Prostate gland (tissue), 2 donors: ENCODE data around the gene PLVAP. TPM values are rescaled to one million over a fixed set of nuclear protein-coding genes. Genes with fewer than 3 reads are reported as not detected.

Source experiments
- DNase-seq: peaks from one replicate; pipeline ENCODE4 v3.0.0-alpha.2; 2019; ENCODE audit warnings: low spot score
- H3K27ac ChIP-seq, 2 donors: fragments of 200-600 bp; sonication (generic); 2 replicates each; pipeline ENCODE4 v1.5.1; 2017 to 2019
- H3K27me3 ChIP-seq: fragments of 200-600 bp; sonication (generic); replicated peaks from 2 replicates; pipeline ENCODE4 v1.5.1; 2019; ENCODE audit not compliant: insufficient read depth
- H3K36me3 ChIP-seq, 2 donors: fragments of 200-600 bp; sonication (generic); 1 replicate in 1 of 2; 2 replicates in 1 of 2; pipeline versions ENCODE4 v1.5.1 to v1.8.1; 2017 to 2019
- H3K4me1 ChIP-seq: fragments of 200-600 bp; sonication (generic); replicated peaks from 2 replicates; pipeline ENCODE4 v1.5.1; 2019
- H3K4me3 ChIP-seq, 2 donors: fragments of 200-600 bp; sonication (generic); 2 replicates each; pipeline ENCODE4 v1.5.1; 2017 to 2019
- H3K9me3 ChIP-seq: fragments of 200-600 bp; sonication (generic); 2 replicates; pipeline ENCODE4 v1.5.1; 2017
- POLR2A ChIP-seq: fragments of 450-650 bp; IDR thresholded peaks from one replicate; pipeline ENCODE4 v1.6.1; 2016; ENCODE audit warnings: antibody characterized with exemption, mild to moderate bottlenecking
- POLR2AphosphoS5 ChIP-seq: sonication (generic); formaldehyde crosslinking; IDR thresholded peaks from one replicate; pipeline ENCODE4 v1.6.1; 2017; ENCODE audit warnings: antibody characterized with exemption
- WGBS: methylation state at CpG from one replicate; pipeline ENCODE4 v1.1.5; 2018; 5-methylcytosine and 5-hydroxymethylcytosine counted together
- intact Hi-C: fragments of 100-400 bp; cut with DNase I; formaldehyde crosslinking; loops from one replicate; pipeline ENCODE4 v1.14.2; 2022
- total RNA-seq, 2 donors: library from RNA; depleted of rRNA; stranded (reverse); fragments of >200 nt; gene quantifications; one replicate each; pipeline ENCODE4 v1.1.0, GENCODE V29; 2016
- TF ChIP-seq, protein P1 (sequence below), 4 experiments: fragments of 200-600 bp in 2 of 4; fragments of 450-650 bp in 2 of 4; sonication (generic) in 2 of 4; IDR thresholded peaks; 1 replicate in 3 of 4; 2 replicates in 1 of 4; pipeline ENCODE4 v1.5.1; 2016 to 2019; ENCODE audit warnings: antibody characterized with exemption in 4 of 4, mild to moderate bottlenecking in 2 of 4, moderate library complexity in 2 of 4

Gene PLVAP
- total RNA-seq, 2 donors from 2014 or later = 33.5 to 35.4 TPM

DNA sequence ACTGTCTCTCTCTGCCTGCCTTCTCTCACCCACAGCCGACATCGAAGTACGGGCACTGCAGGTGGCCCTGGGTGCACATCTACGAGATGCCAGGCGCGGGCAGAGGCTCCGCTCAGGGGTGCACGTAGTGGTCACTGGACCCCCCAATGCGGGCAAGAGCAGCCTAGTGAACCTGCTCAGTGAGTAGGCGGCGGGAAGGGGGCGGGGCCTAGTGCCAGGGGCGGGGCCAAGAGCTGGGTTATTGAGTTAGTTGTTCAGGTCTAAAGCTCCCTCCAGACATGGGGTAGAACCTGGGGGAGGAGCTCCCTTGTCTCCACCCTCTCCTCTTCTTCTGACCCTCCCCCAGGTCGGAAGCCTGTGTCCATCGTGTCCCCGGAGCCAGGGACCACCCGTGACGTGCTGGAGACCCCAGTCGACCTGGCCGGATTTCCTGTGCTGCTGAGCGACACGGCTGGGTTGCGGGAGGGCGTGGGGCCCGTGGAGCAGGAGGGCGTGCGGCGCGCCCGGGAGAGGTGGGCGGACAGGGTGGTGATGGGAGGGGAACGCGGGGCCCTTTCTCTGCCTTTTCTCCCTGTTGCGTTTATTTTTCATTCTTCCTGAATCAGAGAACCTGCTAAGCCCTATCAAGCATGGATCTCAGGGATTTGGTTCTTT is 37.9 kb downstream of the PLVAP start:
- 89% methylated on average over 34 of the region's 34 CpGs for WGBS
- Histone ChIP-seq H3K4me1 (peaks cover 4% of the 10 kb centered on the region), H3K27me3 (no peaks in the 10 kb centered on the region), H3K9me3 (no peaks in the 10 kb centered on the region), H3K4me3 (no peak overlapping the region), H3K27ac (no peak overlapping the region), H3K36me3 (no peaks in the 10 kb centered on the region)
- intact Hi-C loops = no loop called here
- DNase-seq = no peak
- TF ChIP-seq, protein P1, sequence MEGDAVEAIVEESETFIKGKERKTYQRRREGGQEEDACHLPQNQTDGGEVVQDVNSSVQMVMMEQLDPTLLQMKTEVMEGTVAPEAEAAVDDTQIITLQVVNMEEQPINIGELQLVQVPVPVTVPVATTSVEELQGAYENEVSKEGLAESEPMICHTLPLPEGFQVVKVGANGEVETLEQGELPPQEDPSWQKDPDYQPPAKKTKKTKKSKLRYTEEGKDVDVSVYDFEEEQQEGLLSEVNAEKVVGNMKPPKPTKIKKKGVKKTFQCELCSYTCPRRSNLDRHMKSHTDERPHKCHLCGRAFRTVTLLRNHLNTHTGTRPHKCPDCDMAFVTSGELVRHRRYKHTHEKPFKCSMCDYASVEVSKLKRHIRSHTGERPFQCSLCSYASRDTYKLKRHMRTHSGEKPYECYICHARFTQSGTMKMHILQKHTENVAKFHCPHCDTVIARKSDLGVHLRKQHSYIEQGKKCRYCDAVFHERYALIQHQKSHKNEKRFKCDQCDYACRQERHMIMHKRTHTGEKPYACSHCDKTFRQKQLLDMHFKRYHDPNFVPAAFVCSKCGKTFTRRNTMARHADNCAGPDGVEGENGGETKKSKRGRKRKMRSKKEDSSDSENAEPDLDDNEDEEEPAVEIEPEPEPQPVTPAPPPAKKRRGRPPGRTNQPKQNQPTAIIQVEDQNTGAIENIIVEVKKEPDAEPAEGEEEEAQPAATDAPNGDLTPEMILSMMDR (IDR thresholded peaks at IDR 0.05) = no peak
- no peak for TF ChIP-seq POLR2A
- no peak for TF ChIP-seq POLR2AphosphoS5

DNA sequence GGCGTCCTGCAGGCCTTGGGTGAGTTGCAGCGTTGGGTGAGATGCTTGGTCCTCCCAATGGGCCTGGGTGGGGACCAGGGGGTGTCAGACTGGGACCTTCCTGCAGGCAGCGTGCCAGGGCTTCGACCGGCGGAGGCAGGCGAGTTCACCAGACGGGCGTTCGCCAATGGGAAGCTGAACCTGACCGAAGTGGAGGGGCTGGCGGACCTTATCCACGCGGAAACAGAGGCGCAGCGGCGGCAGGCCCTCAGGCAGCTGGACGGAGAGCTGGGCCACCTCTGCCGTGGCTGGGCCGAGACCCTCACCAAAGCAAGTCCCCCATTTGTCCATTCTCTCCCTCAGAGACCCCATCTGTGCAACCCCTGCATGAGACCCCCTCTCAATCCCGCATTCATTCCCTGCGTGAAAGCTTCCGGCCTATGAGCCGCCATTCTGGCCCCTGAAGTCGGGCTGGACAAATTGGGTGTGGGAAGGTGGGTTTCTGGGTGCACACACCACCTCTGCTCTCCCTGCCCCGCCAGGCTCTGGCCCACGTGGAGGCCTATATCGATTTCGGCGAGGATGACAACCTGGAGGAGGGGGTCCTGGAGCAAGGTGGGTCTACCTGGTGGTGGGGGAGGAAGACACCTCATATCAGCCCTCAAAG is 38.6 kb downstream of the PLVAP start:
- TF ChIP-seq POLR2AphosphoS5 = no peak
- no peak for TF ChIP-seq POLR2A
- TF ChIP-seq, protein P1 (IDR thresholded peaks at IDR 0.05) = no peak
- Histone ChIP-seq H3K4me1 (peaks cover 4% of the 10 kb centered on the region), H3K27ac (no peak overlapping the region), H3K4me3 (peak overlapping the region; percentile 64 to 66), H3K9me3 (no peaks in the 10 kb centered on the region), H3K27me3 (no peaks in the 10 kb centered on the region), H3K36me3 (no peaks in the 10 kb centered on the region)
- 84% methylated on average over 30 of the region's 30 CpGs for WGBS
- intact Hi-C loops = no loop called here
- DNase-seq = no peak

- peak overlapping the region; percentile 90 to 91 for H3K27ac ChIP-seq
- H3K4me3 ChIP-seq = peak overlapping the region; percentile 64 to 66
- 5% methylated on average over 50 of the region's 50 CpGs for WGBS
- H3K9me3 ChIP-seq = no peaks in the 10 kb centered on the region
- TF ChIP-seq, protein P1 (IDR thresholded peaks at IDR 0.05) = no peak
- no peak for TF ChIP-seq POLR2AphosphoS5
- no peak for TF ChIP-seq POLR2A
- no peaks in the 10 kb centered on the region for H3K36me3 ChIP-seq
- peaks cover 4% of the 10 kb centered on the region for H3K4me1 ChIP-seq
- intact Hi-C loops = no loop called here
- no peaks in the 10 kb centered on the region for H3K27me3 ChIP-seq
- no peak for DNase-seq
These were observed 39.3 kb downstream of the PLVAP start for GRCh38 chr19:17337675-17338432.

GRCh38 chr19:17336872-17337674 is 40.1 kb downstream of the PLVAP start, which contains the start of gene GTPBP3:
Gene GTPBP3, plus strand, starts transcription at chr19:17337553. Its CDS starts 59 bp downstream, at chr19:17337612.
- 0% methylated on average over 41 of the region's 41 CpGs for WGBS
- Histone ChIP-seq H3K27ac (peak within 1 kb of the TSS; percentile 90 to 91), H3K4me3 (peak within 1 kb of the TSS; percentile 64 to 66), H3K27me3 (no peaks in the 10 kb centered on the region), H3K9me3 (no peaks in the 10 kb centered on the region), H3K4me1 (peaks cover 4% of the 10 kb centered on the region), H3K36me3 (no peaks in the 10 kb centered on the region)
- DNase-seq = peak; percentile 98
- TF ChIP-seq POLR2A = peak; percentile 45
- TF ChIP-seq, protein P1 (IDR thresholded peaks at IDR 0.05) = peak in 2 of 4 experiments; percentile 4 to 5
- TF ChIP-seq POLR2AphosphoS5 = peak; percentile 95
- intact Hi-C loops = no loop called here
